A673 (cell line): Measurements from ENCODE around the gene GABRG3. TPM values are rescaled to one million over a fixed set of nuclear protein-coding genes. Genes with fewer than 3 reads are reported as not detected.

Source experiments
- BruUV-seq: library from RNA; stranded (reverse); fragments of 400-500 nt; replicated peaks from 2 replicates; lab custom pipeline; 2021; lab: Mats Ljungman, UMichigan
- CTCF ChIA-PET: fragments of 300-600 bp; sonication (Branson Sonifier 250); formaldehyde crosslinking; loops from one replicate; lab custom pipeline; 2022; ENCODE audit warnings: antibody characterized with exemption; lab: Charles Lee
- POLR2A ChIA-PET: fragments of 300-600 bp; sonication (Branson Sonifier 250); formaldehyde crosslinking; loops from one replicate; lab custom pipeline; 2022; ENCODE audit warnings: antibody characterized with exemption; ENCODE audit not compliant: low non-redundant PET; lab: Charles Lee
- DNase-seq: peaks from one replicate; pipeline ENCODE4 v3.0.0-alpha.2; 2015; ENCODE audit warnings: low spot score
- H3K27ac ChIP-seq: fragments of 200-600 bp; sonication (generic); 2 replicates; pipeline ENCODE4 v1.5.1; 2016; ENCODE audit warnings: mixed run types, low read depth, mild to moderate bottlenecking, mixed read lengths, antibody characterized with exemption, low read length; ENCODE audit not compliant: poor library complexity, severe bottlenecking
- H3K27me3 ChIP-seq: fragments of 200-600 bp; sonication (generic); replicated peaks from 2 replicates; pipeline ENCODE4 v1.6.1; 2017; ENCODE audit warnings: mixed run types, low read depth, mild to moderate bottlenecking, mixed read lengths, antibody characterized with exemption, low read length; ENCODE audit not compliant: insufficient read depth, poor library complexity
- H3K36me3 ChIP-seq: fragments of 200-600 bp; sonication (generic); 2 replicates; pipeline ENCODE4 v1.6.1; 2016; ENCODE audit warnings: mixed run types, mild to moderate bottlenecking, mixed read lengths, antibody characterized with exemption, low read length; ENCODE audit not compliant: insufficient read depth, poor library complexity, severe bottlenecking
- H3K4me1 ChIP-seq: fragments of 200-600 bp; sonication (generic); 2 replicates; pipeline ENCODE4 v1.6.1; 2017; ENCODE audit warnings: mixed run types, mild to moderate bottlenecking, mixed read lengths, antibody characterized with exemption, low read length; ENCODE audit not compliant: insufficient read depth, poor library complexity, severe bottlenecking
- H3K4me3 ChIP-seq: fragments of 200-600 bp; sonication (generic); 2 replicates; pipeline ENCODE4 v1.5.1; 2016; ENCODE audit warnings: low read depth, mixed run types, mild to moderate bottlenecking, mixed read lengths, low read length; ENCODE audit not compliant: poor library complexity, severe bottlenecking
- H3K9me3 ChIP-seq: fragments of 200-600 bp; sonication (generic); 2 replicates; pipeline ENCODE4 v1.6.1; 2016; ENCODE audit warnings: mixed run types, low read depth, mild to moderate bottlenecking, mixed read lengths, antibody characterized with exemption, low read length; ENCODE audit not compliant: poor library complexity, severe bottlenecking
- CTCF ChIP-seq: fragments of 300-800, 200-600 bp; sonication (generic); conservative IDR thresholded peaks from 2 replicates; pipeline ENCODE4 v1.5.1; 2017; ENCODE audit warnings: low read depth, mild to moderate bottlenecking, antibody characterized with exemption, low read length, moderate library complexity, mixed read lengths
- EZH2 ChIP-seq: fragments of 200-600 bp; sonication (generic); IDR thresholded peaks from 2 replicates; pipeline ENCODE4 v1.6.1; 2017; ENCODE audit warnings: borderline replicate concordance, low read depth, mild to moderate bottlenecking, mixed read lengths, antibody characterized with exemption, low read length; ENCODE audit not compliant: poor library complexity, severe bottlenecking
- intact Hi-C: fragments of 100-400 bp; cut with micrococcal nuclease; formaldehyde crosslinking; loops from one replicate; pipeline ENCODE4 v1.10.0; 2022; ENCODE audit not compliant: unreplicated experiment
- total RNA-seq: library from RNA; stranded (reverse); gene quantifications from 2 replicates; pipeline ENCODE4 v1.2.3, GENCODE V29; 2021

The GABRG3 gene
- total RNA-seq, 1 experiment from 2014 or later = not detected

DNA sequence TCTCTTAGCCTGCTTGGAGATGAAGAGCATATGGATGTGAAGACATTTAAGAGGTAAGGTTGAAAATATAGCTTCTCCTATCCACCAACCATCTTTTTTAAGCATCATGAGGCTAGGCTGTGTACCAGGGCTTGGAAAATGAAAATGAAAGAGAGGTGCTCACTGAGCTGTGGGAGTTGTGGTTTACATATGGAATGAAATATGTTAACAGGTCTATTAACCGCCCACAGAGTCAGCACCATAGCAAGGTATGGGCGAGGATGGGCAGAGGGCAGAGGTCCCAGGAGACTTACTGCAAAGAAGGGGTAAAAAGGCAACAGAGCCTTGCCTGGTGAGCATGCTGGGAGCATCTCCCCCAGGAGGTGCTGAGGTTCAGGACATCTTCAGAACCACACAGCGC is 273.1 kb downstream of the GABRG3 start:
- Histone ChIP-seq H3K27ac (no peak overlapping the region), H3K36me3 (no peaks in the 10 kb centered on the region), H3K27me3 (no peaks in the 10 kb centered on the region), H3K4me3 (no peak overlapping the region), H3K4me1 (no peaks in the 10 kb centered on the region), H3K9me3 (peaks cover 46% of the 10 kb centered on the region)
- BruUV-seq = no TSS peak
- intact Hi-C loops = no loop called here
- CTCF ChIA-PET = no interaction called here
- no peak for TF ChIP-seq EZH2
- TF ChIP-seq CTCF = no peak
- no peak for DNase-seq
- POLR2A ChIA-PET = no interaction called here

DNA sequence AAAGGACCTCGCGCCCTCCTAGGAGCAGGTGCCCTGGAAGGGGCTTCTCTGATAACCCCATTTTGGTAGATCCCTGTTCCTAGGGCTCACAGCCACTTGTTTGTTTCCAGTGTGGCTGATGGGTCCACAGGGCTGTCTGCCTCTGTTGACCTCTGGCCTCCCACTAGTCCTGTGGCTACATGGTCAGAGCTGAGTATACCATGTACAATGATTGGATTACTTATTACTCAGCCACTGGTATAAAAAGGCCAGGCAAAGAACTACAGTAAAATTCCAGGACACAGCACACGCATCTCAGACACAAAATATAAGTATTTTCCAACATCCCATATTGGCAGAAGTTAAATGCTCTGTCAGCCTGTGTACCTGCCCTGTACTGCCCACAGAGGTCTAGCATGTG is 277.3 kb downstream of the GABRG3 start:
- BruUV-seq = no TSS peak
- Histone ChIP-seq H3K27me3 (no peaks in the 10 kb centered on the region), H3K27ac (no peak overlapping the region), H3K9me3 (peaks cover 28% of the 10 kb centered on the region), H3K4me3 (no peak overlapping the region), H3K36me3 (no peaks in the 10 kb centered on the region), H3K4me1 (no peaks in the 10 kb centered on the region)
- no peak for DNase-seq
- POLR2A ChIA-PET = no interaction called here
- intact Hi-C loops = no loop called here
- CTCF ChIA-PET = no interaction called here
- no peak for TF ChIP-seq EZH2
- no peak for TF ChIP-seq CTCF

- BruUV-seq = no TSS peak
- H3K27me3 ChIP-seq = no peaks in the 10 kb centered on the region
- DNase-seq = no peak
- no peak for TF ChIP-seq CTCF
- TF ChIP-seq EZH2 = no peak
- no peaks in the 10 kb centered on the region for H3K4me1 ChIP-seq
- H3K4me3 ChIP-seq = no peak overlapping the region
- intact Hi-C loops = no loop called here
- H3K27ac ChIP-seq = no peak overlapping the region
- H3K36me3 ChIP-seq = no peaks in the 10 kb centered on the region
- ChIA-PET POLR2A (no interaction called here), CTCF (no interaction called here)
- peaks cover 36% of the 10 kb centered on the region for H3K9me3 ChIP-seq
These were observed 278.2 kb downstream of the GABRG3 start for GRCh38 chr15:27249046-27249759.
